CMK (cell line): ENCODE measurements around the gene PDIA4.
"Not testable (repeated sequence)": the region's sequence is repeated elsewhere in the genome, so short reads cannot be mapped to it uniquely, and the experiment has no call there.

Source experiments
- DNase-seq: peaks from one replicate; pipeline ENCODE4 v3.0.0-alpha.2; 2010; ENCODE audit warnings: low read depth

Gene PDIA4

GRCh38 chr7:149036676-149037075, 8.4 kb upstream of the PDIA4 start:
- no peak for DNase-seq

- DNase-seq = no peak
These were observed 3.1 kb upstream of the PDIA4 start for GRCh38 chr7:149031353-149031910.

GRCh38 chr7:149030439-149030838, 2.1 kb upstream of the PDIA4 start:
- DNase-seq = not testable (repeated sequence)

- no peak for DNase-seq
These were observed 527 bp downstream of the PDIA4 start for GRCh38 chr7:149027611-149028345.

- DNase-seq = no peak
These were observed 1.2 kb downstream of the PDIA4 start for GRCh38 chr7:149027055-149027454.

- DNase-seq = no peak
These were observed 4.6 kb downstream of the PDIA4 start for GRCh38 chr7:149023662-149024061.

GRCh38 chr7:149022756-149023360, 5.4 kb downstream of the PDIA4 start:
- no peak for DNase-seq

- no peak for DNase-seq
These were observed 6.6 kb downstream of the PDIA4 start for GRCh38 chr7:149021725-149022062.

- DNase-seq = no peak
These were observed 7.8 kb downstream of the PDIA4 start for GRCh38 chr7:149020483-149020882.

GRCh38 chr7:149016876-149017275, 11.4 kb downstream of the PDIA4 start:
- no peak for DNase-seq

GRCh38 chr7:149014309-149014708, 14.0 kb downstream of the PDIA4 start:
- no peak for DNase-seq

GRCh38 chr7:149013876-149014275, 14.4 kb downstream of the PDIA4 start:
- DNase-seq = no peak

- not testable (repeated sequence) for DNase-seq
These were observed 15.6 kb downstream of the PDIA4 start for GRCh38 chr7:149012730-149013129.

GRCh38 chr7:149011491-149011890, 16.8 kb downstream of the PDIA4 start:
- no peak for DNase-seq

GRCh38 chr7:149010451-149010850, 17.9 kb downstream of the PDIA4 start:
- no peak for DNase-seq

GRCh38 chr7:149009527-149009926, 18.8 kb downstream of the PDIA4 start:
- DNase-seq = no peak

GRCh38 chr7:149007611-149008010, 20.7 kb downstream of the PDIA4 start:
- DNase-seq = no peak

GRCh38 chr7:149007146-149007545, 21.2 kb downstream of the PDIA4 start:
- DNase-seq = no peak

GRCh38 chr7:149006345-149006725, 22.0 kb downstream of the PDIA4 start:
- no peak for DNase-seq

- DNase-seq = no peak
These were observed 22.6 kb downstream of the PDIA4 start for GRCh38 chr7:149005427-149006344.

GRCh38 chr7:149004405-149005370, 23.6 kb downstream of the PDIA4 start:
- DNase-seq = no peak
